ENCODE results near the gene SEMA4D. TPM values are rescaled to one million over a fixed set of nuclear protein-coding genes. Genes with fewer than 3 reads are reported as not detected.

Gene SEMA4D
- total RNA-seq, 4 donors from 2014 or later: 23.6 to 77.0 (median 41.3) TPM

- DNase-seq: no peak
- ATAC-seq: no peak
- no peaks in the 10 kb centered on the region for H3K36me3 ChIP-seq
- TF ChIP-seq CTCF (IDR thresholded peaks at IDR 0.05 in 4 of 5, conservative IDR thresholded peaks at IDR 0.05 in 1 of 5): no peak
- no peak for TF ChIP-seq POLR2A (IDR thresholded peaks at IDR 0.05)
- peaks cover 19 to 20% of the 10 kb centered on the region in 2 donors for H3K4me1 ChIP-seq
- in situ Hi-C loops (cut with MboI; ENCODE audit: low sequenced_read_pairs in 4 of 4) (loop anchor here in 1 of 4 donors (25.0 kb wide), 1 partner anchor 118 kb away; no protein-coding TSS in a partner anchor), intact Hi-C loops (cut with DNase I; ENCODE audit: low total_unique reads) (no loop called here)
- no peaks in the 10 kb centered on the region for H3K9me3 ChIP-seq
- no peak overlapping the region for H3K27ac ChIP-seq
- H3K4me3 ChIP-seq: no peak overlapping the region
- no peaks in the 10 kb centered on the region for H3K27me3 ChIP-seq
Measured at GRCh38 chr9:89418882-89419640, 78.9 kb downstream of the SEMA4D start.

- in situ Hi-C loops (cut with MboI; ENCODE audit: low sequenced_read_pairs in 4 of 4) (loop anchor here in 1 of 4 donors (25.0 kb wide), 1 partner anchor 119 kb away; no protein-coding TSS in a partner anchor), intact Hi-C loops (cut with DNase I; ENCODE audit: low total_unique reads) (no loop called here)
- H3K36me3 ChIP-seq: no peaks in the 10 kb centered on the region
- no peaks in the 10 kb centered on the region for H3K9me3 ChIP-seq
- TF ChIP-seq POLR2A (IDR thresholded peaks at IDR 0.05) (no peak), CTCF (IDR thresholded peaks at IDR 0.05 in 4 of 5, conservative IDR thresholded peaks at IDR 0.05 in 1 of 5) (no peak)
- peaks cover 22 to 23% of the 10 kb centered on the region in 2 donors for H3K4me1 ChIP-seq
- H3K4me3 ChIP-seq: no peak overlapping the region
- ATAC-seq (no peak), DNase-seq (no peak)
- H3K27ac ChIP-seq: no peak overlapping the region
- H3K27me3 ChIP-seq: no peaks in the 10 kb centered on the region
Measured at GRCh38 chr9:89418474-89418845, 79.5 kb downstream of the SEMA4D start.

- H3K4me3 ChIP-seq: no peak overlapping the region
- intact Hi-C loops (cut with DNase I; ENCODE audit: low total_unique reads): no loop called here
- H3K36me3 ChIP-seq: no peaks in the 10 kb centered on the region
- TF ChIP-seq CTCF (IDR thresholded peaks at IDR 0.05 in 4 of 5, conservative IDR thresholded peaks at IDR 0.05 in 1 of 5): no peak
- TF ChIP-seq POLR2A (IDR thresholded peaks at IDR 0.05): no peak
- H3K9me3 ChIP-seq: no peaks in the 10 kb centered on the region
- no peak for DNase-seq
- no peak for ATAC-seq
- in situ Hi-C loops (cut with MboI; ENCODE audit: low sequenced_read_pairs in 4 of 4): loop anchor here in 1 of 4 donors (25.0 kb wide), 1 partner anchor 119 kb away; no protein-coding TSS in a partner anchor
- H3K27ac ChIP-seq: no peak overlapping the region
- no peaks in the 10 kb centered on the region for H3K27me3 ChIP-seq
- H3K4me1 ChIP-seq: peaks cover 27 to 28% of the 10 kb centered on the region in 2 donors
Measured at GRCh38 chr9:89417832-89418473, 80.0 kb downstream of the SEMA4D start.

- DNase-seq (no peak), ATAC-seq (no peak)
- Histone ChIP-seq H3K36me3 (no peaks in the 10 kb centered on the region), H3K27me3 (no peaks in the 10 kb centered on the region), H3K4me3 (no peak overlapping the region), H3K27ac (peak overlapping the region; percentile 75 to 87 (median 86)), H3K9me3 (no peaks in the 10 kb centered on the region), H3K4me1 (peaks cover 43 to 56% of the 10 kb centered on the region in 2 donors)
- in situ Hi-C loops (cut with MboI; ENCODE audit: low sequenced_read_pairs in 4 of 4) (loop anchor here in 1 of 4 donors (25.0 kb wide), 1 partner anchor 123 kb away; no protein-coding TSS in a partner anchor), intact Hi-C loops (cut with DNase I; ENCODE audit: low total_unique reads) (loop anchor here (1.0 to 5.0 kb wide), 4 partner anchors 26 to 133 kb away; no protein-coding TSS in a partner anchor)
- TF ChIP-seq CTCF (IDR thresholded peaks at IDR 0.05 in 4 of 5, conservative IDR thresholded peaks at IDR 0.05 in 1 of 5) (no peak), POLR2A (IDR thresholded peaks at IDR 0.05) (no peak)
Measured at GRCh38 chr9:89414670-89415324, 83.1 kb downstream of the SEMA4D start.

Measured in gastrocnemius medialis (tissue), 4 donors.